ENCODE measurements around the gene SYNDIG1. TPM values are rescaled to one million over a fixed set of nuclear protein-coding genes. Genes with fewer than 3 reads are reported as not detected.

SYNDIG1 gene
- total RNA-seq, 1 experiment from 2014 or later, result not detected

GRCh38 chr20:24443436-24443835 lies 26.0 kb upstream of the SYNDIG1 start:
- Histone ChIP-seq H3K4me1 (ENCODE audit: low read length) (no peaks in the 10 kb centered on the region), H4K20me1 (ENCODE audit: insufficient read depth, low read depth, low read length) (no peaks in the 10 kb centered on the region), H3K27me3 (ENCODE audit: low read length) (no peaks in the 10 kb centered on the region), H3K9me2 (replicated peaks; ENCODE audit: insufficient read depth, low read length) (no peaks in the 10 kb centered on the region), H3K79me2 (ENCODE audit: low read length) (no peaks in the 10 kb centered on the region), H3K36me3 (ENCODE audit: insufficient read depth, low read length) (no peaks in the 10 kb centered on the region), H3K27ac (ENCODE audit: low read length) (no peak overlapping the region), H3K9ac (ENCODE audit: low read length) (no peak overlapping the region), H3K9me3 (ENCODE audit: low read length) (no peaks in the 10 kb centered on the region), H3K4me3 (ENCODE audit: low read length) (no peak overlapping the region), H2AFZ (ENCODE audit: low read length) (no peak overlapping the region), H3K4me2 (ENCODE audit: low read depth, low read length, poor library complexity, severe bottlenecking) (no peak overlapping the region)
- no peak for DNase-seq

DNA sequence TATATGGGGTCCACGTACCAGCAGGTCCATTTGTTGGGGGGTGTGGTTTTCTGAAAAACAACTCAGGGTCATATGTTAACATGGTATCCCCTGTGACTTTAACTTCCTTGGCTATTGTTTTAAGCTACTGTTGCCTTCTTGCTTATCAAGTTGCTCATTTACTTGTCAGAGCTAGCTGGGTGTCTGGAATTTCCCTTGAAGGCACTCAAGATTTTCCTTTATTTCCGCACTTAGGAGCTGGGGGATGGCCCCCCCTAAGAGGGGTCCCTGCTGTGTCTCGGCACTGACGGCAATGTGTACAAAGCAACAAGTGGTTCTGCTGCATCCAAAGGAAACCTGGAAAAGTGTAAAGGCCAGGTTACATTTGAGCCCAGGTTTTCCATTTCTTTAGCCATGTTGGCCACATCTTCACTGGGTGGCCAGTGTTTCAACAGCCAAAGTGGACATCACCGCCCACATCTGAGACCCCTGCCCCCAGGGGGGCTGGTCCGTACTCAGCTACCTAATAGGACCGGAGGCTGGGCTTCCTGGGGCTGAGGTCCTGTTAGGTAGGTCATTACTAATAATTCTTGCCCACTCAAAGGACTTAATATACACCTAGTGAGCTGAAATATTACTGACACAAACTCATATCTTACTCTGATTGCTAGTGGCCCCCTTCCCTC lies 24.8 kb upstream of the SYNDIG1 start:
- no peak for DNase-seq
- Histone ChIP-seq H3K4me2 (ENCODE audit: low read depth, low read length, poor library complexity, severe bottlenecking) (no peak overlapping the region), H2AFZ (ENCODE audit: low read length) (no peak overlapping the region), H3K4me3 (ENCODE audit: low read length) (no peak overlapping the region), H3K9me2 (replicated peaks; ENCODE audit: insufficient read depth, low read length) (no peaks in the 10 kb centered on the region), H4K20me1 (ENCODE audit: insufficient read depth, low read depth, low read length) (no peaks in the 10 kb centered on the region), H3K4me1 (ENCODE audit: low read length) (no peaks in the 10 kb centered on the region), H3K9ac (ENCODE audit: low read length) (no peak overlapping the region), H3K27ac (ENCODE audit: low read length) (no peak overlapping the region), H3K9me3 (ENCODE audit: low read length) (no peaks in the 10 kb centered on the region), H3K36me3 (ENCODE audit: insufficient read depth, low read length) (no peaks in the 10 kb centered on the region), H3K79me2 (ENCODE audit: low read length) (no peaks in the 10 kb centered on the region), H3K27me3 (ENCODE audit: low read length) (no peaks in the 10 kb centered on the region)

GRCh38 chr20:24445510-24446170 lies 23.8 kb upstream of the SYNDIG1 start:
- no peaks in the 10 kb centered on the region for H3K36me3 ChIP-seq (ENCODE audit: insufficient read depth, low read length)
- H4K20me1 ChIP-seq (ENCODE audit: insufficient read depth, low read depth, low read length), result no peaks in the 10 kb centered on the region
- H3K4me3 ChIP-seq (ENCODE audit: low read length), result no peak overlapping the region
- H3K4me2 ChIP-seq (ENCODE audit: low read depth, low read length, poor library complexity, severe bottlenecking), result no peak overlapping the region
- no peak for DNase-seq
- H3K27me3 ChIP-seq (ENCODE audit: low read length), result no peaks in the 10 kb centered on the region
- H2AFZ ChIP-seq (ENCODE audit: low read length), result no peak overlapping the region
- no peaks in the 10 kb centered on the region for H3K9me3 ChIP-seq (ENCODE audit: low read length)
- no peaks in the 10 kb centered on the region for H3K79me2 ChIP-seq (ENCODE audit: low read length)
- H3K9ac ChIP-seq (ENCODE audit: low read length), result no peak overlapping the region
- H3K4me1 ChIP-seq (ENCODE audit: low read length), result no peaks in the 10 kb centered on the region
- H3K9me2 ChIP-seq (replicated peaks; ENCODE audit: insufficient read depth, low read length), result no peaks in the 10 kb centered on the region
- no peak overlapping the region for H3K27ac ChIP-seq (ENCODE audit: low read length)

DNA sequence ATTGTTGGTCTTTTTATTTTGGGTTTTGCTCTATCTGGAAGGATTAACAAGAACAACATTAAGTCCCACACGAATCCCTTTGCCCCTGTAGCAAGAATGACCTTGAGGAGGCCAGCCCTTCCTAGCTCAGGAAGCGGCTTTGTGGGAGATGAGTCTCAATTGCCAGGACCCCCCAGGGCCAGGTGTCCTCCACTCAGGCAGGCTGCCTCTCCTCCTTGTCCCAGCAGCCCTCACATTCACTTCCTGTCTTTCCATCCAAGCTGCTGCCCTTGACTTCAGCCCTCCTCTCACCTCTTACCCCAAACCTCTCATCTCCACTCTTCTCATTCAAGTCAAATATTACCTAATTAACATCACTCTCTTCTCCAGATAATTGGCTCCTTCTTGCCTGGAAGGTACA lies 22.6 kb upstream of the SYNDIG1 start:
- no peak overlapping the region for H2AFZ ChIP-seq (ENCODE audit: low read length)
- no peaks in the 10 kb centered on the region for H3K27me3 ChIP-seq (ENCODE audit: low read length)
- H3K36me3 ChIP-seq (ENCODE audit: insufficient read depth, low read length), result no peaks in the 10 kb centered on the region
- no peak overlapping the region for H3K4me3 ChIP-seq (ENCODE audit: low read length)
- H3K79me2 ChIP-seq (ENCODE audit: low read length), result no peaks in the 10 kb centered on the region
- H3K4me1 ChIP-seq (ENCODE audit: low read length), result no peaks in the 10 kb centered on the region
- H3K9me2 ChIP-seq (replicated peaks; ENCODE audit: insufficient read depth, low read length), result no peaks in the 10 kb centered on the region
- H3K27ac ChIP-seq (ENCODE audit: low read length), result no peak overlapping the region
- no peak overlapping the region for H3K9ac ChIP-seq (ENCODE audit: low read length)
- no peaks in the 10 kb centered on the region for H4K20me1 ChIP-seq (ENCODE audit: insufficient read depth, low read depth, low read length)
- no peak for DNase-seq
- H3K9me3 ChIP-seq (ENCODE audit: low read length), result no peaks in the 10 kb centered on the region
- no peak overlapping the region for H3K4me2 ChIP-seq (ENCODE audit: low read depth, low read length, poor library complexity, severe bottlenecking)

- no peaks in the 10 kb centered on the region for H3K36me3 ChIP-seq (ENCODE audit: insufficient read depth, low read length)
- no peaks in the 10 kb centered on the region for H3K79me2 ChIP-seq (ENCODE audit: low read length)
- H3K27ac ChIP-seq (ENCODE audit: low read length), result no peak overlapping the region
- H3K9ac ChIP-seq (ENCODE audit: low read length), result no peak overlapping the region
- H3K9me2 ChIP-seq (replicated peaks; ENCODE audit: insufficient read depth, low read length), result no peaks in the 10 kb centered on the region
- H3K4me3 ChIP-seq (ENCODE audit: low read length), result no peak overlapping the region
- H3K4me2 ChIP-seq (ENCODE audit: low read depth, low read length, poor library complexity, severe bottlenecking), result no peak overlapping the region
- H3K9me3 ChIP-seq (ENCODE audit: low read length), result no peaks in the 10 kb centered on the region
- no peaks in the 10 kb centered on the region for H3K4me1 ChIP-seq (ENCODE audit: low read length)
- H3K27me3 ChIP-seq (ENCODE audit: low read length), result no peaks in the 10 kb centered on the region
- no peak for DNase-seq
- H2AFZ ChIP-seq (ENCODE audit: low read length), result no peak overlapping the region
- no peaks in the 10 kb centered on the region for H4K20me1 ChIP-seq (ENCODE audit: insufficient read depth, low read depth, low read length)
Observed at GRCh38 chr20:24448170-24448569, 21.3 kb upstream of the SYNDIG1 start.

- H3K9ac ChIP-seq (ENCODE audit: low read length), result no peak overlapping the region
- no peaks in the 10 kb centered on the region for H3K27me3 ChIP-seq (ENCODE audit: low read length)
- no peak overlapping the region for H3K4me3 ChIP-seq (ENCODE audit: low read length)
- H3K9me3 ChIP-seq (ENCODE audit: low read length), result no peaks in the 10 kb centered on the region
- no peaks in the 10 kb centered on the region for H3K79me2 ChIP-seq (ENCODE audit: low read length)
- H3K4me2 ChIP-seq (ENCODE audit: low read depth, low read length, poor library complexity, severe bottlenecking), result no peak overlapping the region
- H4K20me1 ChIP-seq (ENCODE audit: insufficient read depth, low read depth, low read length), result no peaks in the 10 kb centered on the region
- no peak overlapping the region for H3K27ac ChIP-seq (ENCODE audit: low read length)
- no peaks in the 10 kb centered on the region for H3K4me1 ChIP-seq (ENCODE audit: low read length)
- H3K36me3 ChIP-seq (ENCODE audit: insufficient read depth, low read length), result no peaks in the 10 kb centered on the region
- no peak for DNase-seq
- no peaks in the 10 kb centered on the region for H3K9me2 ChIP-seq (replicated peaks; ENCODE audit: insufficient read depth, low read length)
- H2AFZ ChIP-seq (ENCODE audit: low read length), result no peak overlapping the region
Observed at GRCh38 chr20:24449026-24449720, 20.3 kb upstream of the SYNDIG1 start.

DNA sequence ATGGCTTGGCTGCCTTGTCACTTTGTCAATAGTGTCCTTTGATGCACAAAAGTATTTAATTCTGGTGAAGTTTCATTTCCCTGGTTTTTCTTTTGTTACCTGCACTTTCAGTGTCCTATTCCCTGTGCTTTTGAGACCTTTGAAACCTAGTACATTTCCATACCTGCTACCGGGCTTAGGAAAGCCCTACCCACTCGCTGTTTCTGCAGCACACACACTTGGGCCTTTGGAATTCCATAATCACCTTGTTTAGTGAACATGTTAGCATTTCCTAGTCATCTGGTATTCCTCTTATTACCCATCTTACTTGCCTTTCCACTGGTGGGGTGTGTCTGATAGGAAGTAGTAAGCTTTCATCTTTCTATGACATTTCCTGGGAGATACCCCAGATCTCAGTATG lies 19.3 kb upstream of the SYNDIG1 start:
- H3K27ac ChIP-seq (ENCODE audit: low read length), result no peak overlapping the region

GRCh38 chr20:24450624-24451376 lies 18.6 kb upstream of the SYNDIG1 start:
- Histone ChIP-seq H3K4me2 (ENCODE audit: low read depth, low read length, poor library complexity, severe bottlenecking) (no peak overlapping the region), H3K9me2 (replicated peaks; ENCODE audit: insufficient read depth, low read length) (no peaks in the 10 kb centered on the region), H4K20me1 (ENCODE audit: insufficient read depth, low read depth, low read length) (no peaks in the 10 kb centered on the region), H3K36me3 (ENCODE audit: insufficient read depth, low read length) (no peaks in the 10 kb centered on the region), H3K9me3 (ENCODE audit: low read length) (no peaks in the 10 kb centered on the region), H3K27ac (ENCODE audit: low read length) (no peak overlapping the region), H3K27me3 (ENCODE audit: low read length) (no peaks in the 10 kb centered on the region), H3K9ac (ENCODE audit: low read length) (no peak overlapping the region), H3K4me1 (ENCODE audit: low read length) (no peaks in the 10 kb centered on the region), H3K4me3 (ENCODE audit: low read length) (no peak overlapping the region), H2AFZ (ENCODE audit: low read length) (no peak overlapping the region), H3K79me2 (ENCODE audit: low read length) (no peaks in the 10 kb centered on the region)
- no peak for DNase-seq

More for the DNA sequence above, 19.3 kb upstream of the SYNDIG1 start:
- Histone ChIP-seq H4K20me1 (ENCODE audit: insufficient read depth, low read depth, low read length) (no peaks in the 10 kb centered on the region), H3K9me3 (ENCODE audit: low read length) (no peaks in the 10 kb centered on the region), H3K4me2 (ENCODE audit: low read depth, low read length, poor library complexity, severe bottlenecking) (no peak overlapping the region), H3K9me2 (replicated peaks; ENCODE audit: insufficient read depth, low read length) (no peaks in the 10 kb centered on the region), H3K9ac (ENCODE audit: low read length) (no peak overlapping the region), H3K4me1 (ENCODE audit: low read length) (no peaks in the 10 kb centered on the region), H3K4me3 (ENCODE audit: low read length) (no peak overlapping the region), H3K79me2 (ENCODE audit: low read length) (no peaks in the 10 kb centered on the region), H2AFZ (ENCODE audit: low read length) (no peak overlapping the region), H3K27me3 (ENCODE audit: low read length) (no peaks in the 10 kb centered on the region), H3K36me3 (ENCODE audit: insufficient read depth, low read length) (no peaks in the 10 kb centered on the region)
- no peak for DNase-seq
